ENCODE measurements around the gene CHST12. TPM values are rescaled to one million over a fixed set of nuclear protein-coding genes. Genes with fewer than 3 reads are reported as not detected.

Gene CHST12
- total and polyA plus RNA-seq, 11 donors, result 12.5 to 20.7 (median 14.8) TPM

DNA sequence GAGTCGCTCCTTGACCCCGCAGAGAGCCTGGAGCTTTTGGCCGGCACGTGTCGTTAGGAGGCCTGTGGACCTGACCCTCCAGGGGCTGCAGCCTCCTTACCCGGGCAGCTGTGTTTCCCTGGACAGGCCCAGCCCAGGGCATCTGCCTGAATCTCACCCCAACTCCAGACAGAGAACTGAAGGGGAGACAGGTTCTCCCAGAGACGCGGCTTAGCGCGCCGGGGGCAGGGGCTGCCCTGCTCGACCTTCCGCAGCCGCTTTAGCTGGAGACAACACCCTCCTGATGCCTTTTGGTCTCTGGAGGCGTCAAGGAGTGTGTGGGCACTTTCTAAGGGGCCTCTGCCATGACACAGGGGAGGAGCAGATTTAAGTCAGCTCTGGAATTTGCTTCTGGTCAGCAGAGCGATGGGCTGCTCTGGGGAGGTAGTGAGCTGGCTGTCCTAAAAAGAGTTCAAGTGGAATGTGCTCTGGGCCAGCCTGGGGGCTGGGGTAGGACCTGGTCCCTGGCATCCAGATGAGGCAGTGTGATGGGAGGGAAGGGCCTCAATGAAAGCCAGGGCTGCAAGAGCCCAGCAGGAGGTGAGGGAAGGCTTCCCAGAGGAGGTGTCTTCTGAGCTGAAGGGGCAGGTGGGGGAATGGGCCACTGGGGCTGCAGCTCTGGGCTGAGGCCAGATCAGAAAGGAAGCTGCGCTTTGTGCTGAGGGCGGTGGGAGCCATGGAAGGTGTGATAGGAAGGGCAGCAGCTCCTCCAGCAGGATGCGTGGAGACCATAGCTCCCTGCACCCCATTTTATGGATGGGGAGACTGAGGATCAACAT lies 67.0 kb downstream of the CHST12 start:
- intact Hi-C loops (cut with DNase I), result loop anchor here in 3 of 10 donors (10.0 kb wide), 2 partner anchors 94 to 214 kb away; partner anchors contain the start of gene AMZ1 (in 2 of the 3)
- H3K27ac ChIP-seq, result peak overlapping the region in 1 of 12 donors; percentile 44

DNA sequence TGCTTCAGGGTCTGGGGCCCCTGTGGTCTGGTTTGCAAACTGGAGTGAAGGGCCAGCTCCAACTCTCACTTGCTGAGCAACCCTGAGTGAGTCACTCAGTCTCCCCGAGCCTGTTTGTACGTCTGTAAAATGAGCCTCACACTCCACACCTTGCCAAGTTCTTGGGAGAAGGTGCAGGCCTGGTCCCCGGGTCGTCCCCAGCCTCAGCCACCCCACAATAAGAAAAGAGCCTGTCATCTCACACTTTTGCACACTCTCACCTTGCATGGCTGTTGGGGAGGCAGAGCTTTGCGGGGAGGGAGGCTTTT lies 67.6 kb downstream of the CHST12 start:
- no peak for TF ChIP-seq POLR2A (IDR thresholded peaks at IDR 0.05)
- TF ChIP-seq, protein P1, sequence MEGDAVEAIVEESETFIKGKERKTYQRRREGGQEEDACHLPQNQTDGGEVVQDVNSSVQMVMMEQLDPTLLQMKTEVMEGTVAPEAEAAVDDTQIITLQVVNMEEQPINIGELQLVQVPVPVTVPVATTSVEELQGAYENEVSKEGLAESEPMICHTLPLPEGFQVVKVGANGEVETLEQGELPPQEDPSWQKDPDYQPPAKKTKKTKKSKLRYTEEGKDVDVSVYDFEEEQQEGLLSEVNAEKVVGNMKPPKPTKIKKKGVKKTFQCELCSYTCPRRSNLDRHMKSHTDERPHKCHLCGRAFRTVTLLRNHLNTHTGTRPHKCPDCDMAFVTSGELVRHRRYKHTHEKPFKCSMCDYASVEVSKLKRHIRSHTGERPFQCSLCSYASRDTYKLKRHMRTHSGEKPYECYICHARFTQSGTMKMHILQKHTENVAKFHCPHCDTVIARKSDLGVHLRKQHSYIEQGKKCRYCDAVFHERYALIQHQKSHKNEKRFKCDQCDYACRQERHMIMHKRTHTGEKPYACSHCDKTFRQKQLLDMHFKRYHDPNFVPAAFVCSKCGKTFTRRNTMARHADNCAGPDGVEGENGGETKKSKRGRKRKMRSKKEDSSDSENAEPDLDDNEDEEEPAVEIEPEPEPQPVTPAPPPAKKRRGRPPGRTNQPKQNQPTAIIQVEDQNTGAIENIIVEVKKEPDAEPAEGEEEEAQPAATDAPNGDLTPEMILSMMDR (IDR thresholded peaks at IDR 0.05), result no peak
- WGBS, 4 donors, result 42 to 58% (median 50%) methylated on average over 5 of the region's 5 CpGs
- Histone ChIP-seq H3K27ac (peak overlapping the region in 5 of 12 donors; percentile 8 to 61 (median 44)), H3K4me1 (peaks cover 0 to 19% (median 11%) of the 10 kb centered on the region in 12 donors), H3K27me3 (peaks cover 0 to 16% (median 0%) of the 10 kb centered on the region in 9 donors), H3K9me3 (no peaks in the 10 kb centered on the region), H3K36me3 (no peaks in the 10 kb centered on the region), H3K4me3 (no peak overlapping the region)
- intact Hi-C loops (cut with DNase I), result loop anchor here in 3 of 10 donors (10.0 kb wide), 2 partner anchors 94 to 214 kb away; partner anchors contain the start of gene AMZ1 (in 2 of the 3)
- peak in 1 of 4 donors; percentile 62 for ATAC-seq
- DNase-seq, result no peak

More for the DNA sequence above, 67.0 kb downstream of the CHST12 start:
- 76 to 83% (median 81%) methylated on average over 17 to 19 of the region's 19 CpGs for WGBS, 4 donors
- Histone ChIP-seq H3K4me3 (no peak overlapping the region), H3K4me1 (peaks cover 0 to 19% (median 11%) of the 10 kb centered on the region in 12 donors), H3K27me3 (peaks cover 0 to 10% (median 0%) of the 10 kb centered on the region in 9 donors), H3K36me3 (no peaks in the 10 kb centered on the region), H3K9me3 (no peaks in the 10 kb centered on the region)
- DNase-seq (no peak), ATAC-seq (no peak)
- TF ChIP-seq, protein P1 (IDR thresholded peaks at IDR 0.05), result no peak
- TF ChIP-seq POLR2A (IDR thresholded peaks at IDR 0.05), result no peak

DNA sequence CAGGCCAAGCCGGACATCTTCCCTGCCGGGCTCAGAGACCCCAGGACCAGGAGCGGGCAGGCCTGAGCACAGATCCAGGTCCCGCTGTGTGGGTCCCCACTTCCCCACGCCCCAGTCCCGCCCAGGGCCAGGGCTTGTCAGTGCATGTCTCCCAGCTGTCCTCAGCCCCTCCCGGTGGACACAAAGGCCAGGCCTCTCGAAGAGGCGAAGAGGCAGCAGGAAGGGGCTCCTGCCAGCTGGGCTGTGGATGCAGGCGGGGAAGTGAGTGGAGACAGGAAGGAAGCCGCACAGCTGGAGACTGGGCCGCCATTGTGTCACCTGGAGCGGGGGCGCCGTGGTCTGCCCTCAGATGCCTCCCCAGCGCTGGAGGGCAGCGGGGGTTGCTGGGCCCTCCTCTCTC lies 68.0 kb downstream of the CHST12 start:
- ATAC-seq (peak; percentile 39 to 87 (median 68)), DNase-seq (peak; percentile 75 to 84 (median 81))
- H3K27me3 ChIP-seq, result peaks cover 0 to 17% (median 0%) of the 10 kb centered on the region in 9 donors
- no peak overlapping the region for H3K4me3 ChIP-seq
- TF ChIP-seq POLR2A (IDR thresholded peaks at IDR 0.05), result no peak
- TF ChIP-seq, protein P1 (IDR thresholded peaks at IDR 0.05), result no peak
- peaks cover 0 to 19% (median 11%) of the 10 kb centered on the region in 12 donors for H3K4me1 ChIP-seq
- WGBS, 4 donors, result 23 to 27% (median 24%) methylated on average over 7 to 17 of the region's 17 CpGs
- no peaks in the 10 kb centered on the region for H3K9me3 ChIP-seq
- intact Hi-C loops (cut with DNase I), result loop anchor here in 3 of 10 donors (10.0 kb wide), 2 partner anchors 93 to 213 kb away; partner anchors contain the start of gene AMZ1 (in 2 of the 3)
- H3K36me3 ChIP-seq, result no peaks in the 10 kb centered on the region
- peak overlapping the region in 7 of 12 donors; percentile 8 to 61 (median 44) for H3K27ac ChIP-seq

DNA sequence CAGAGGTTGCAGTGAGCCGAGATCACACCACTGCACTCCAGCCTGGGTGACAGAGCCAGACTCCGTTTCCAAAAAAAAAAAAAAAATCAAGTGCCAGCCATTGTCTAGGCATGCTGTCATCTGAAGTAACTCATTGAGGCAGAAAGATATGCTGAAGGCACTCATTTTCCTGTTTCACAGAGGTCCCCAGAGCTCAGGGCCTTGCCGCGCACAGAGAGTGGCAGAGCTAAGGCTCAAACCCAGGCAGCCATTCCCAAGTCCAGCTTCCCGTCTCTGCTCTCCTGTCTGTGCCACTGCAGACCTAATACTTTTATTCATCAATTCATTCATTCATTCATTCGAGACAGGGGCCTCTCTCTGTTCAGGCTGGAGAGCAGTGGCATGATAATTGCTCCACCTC lies 69.3 kb downstream of the CHST12 start:
- WGBS, 4 donors, result 86 to 93% (median 90%) methylated on average over 6 of the region's 6 CpGs
- intact Hi-C loops (cut with DNase I), result loop anchor here in 3 of 10 donors (10.0 kb wide), 2 partner anchors 92 to 212 kb away; partner anchors contain the start of gene AMZ1 (in 2 of the 3)
- TF ChIP-seq, protein P1 (IDR thresholded peaks at IDR 0.05), result no peak
- no peak for TF ChIP-seq POLR2A (IDR thresholded peaks at IDR 0.05)
- Histone ChIP-seq H3K27ac (no peak overlapping the region), H3K4me3 (no peak overlapping the region), H3K4me1 (peaks cover under 1 to 26% (median 17%) of the 10 kb centered on the region in 12 donors), H3K27me3 (peaks cover 0 to 22% (median 0%) of the 10 kb centered on the region in 9 donors), H3K36me3 (no peaks in the 10 kb centered on the region), H3K9me3 (no peaks in the 10 kb centered on the region)
- ATAC-seq (no peak), DNase-seq (no peak)
